T-helper 1 cell treated with Interleukin-12 subunit alpha and Interleukin-12 subunit beta and Interleukin-4 antibody, amounts not matched to agents 30 ng/mL and 1 ng/mL, for 36 hours (primary cell): ENCODE measurements around the gene UVRAG. TPM values are rescaled to one million over a fixed set of nuclear protein-coding genes. Genes with fewer than 3 reads are reported as not detected.

Experiments
- intact Hi-C: fragments of 100-400 bp; cut with micrococcal nuclease; formaldehyde crosslinking; loops from one replicate; pipeline ENCODE4 v1.15.1; 2024
- total RNA-seq: library from RNA; stranded (reverse); gene quantifications from 2 replicates; pipeline ENCODE4 v1.2.3, GENCODE V29; 2022

UVRAG gene
- total RNA-seq, 1 donor from 2014 or later = 21.7 TPM

GRCh38 chr11:76139314-76139713, 324.3 kb downstream of the UVRAG start:
- intact Hi-C loops = no loop called here

- intact Hi-C loops = no loop called here
These were observed 326.0 kb downstream of the UVRAG start for GRCh38 chr11:76140912-76141574.

- intact Hi-C loops = no loop called here
These were observed 327.0 kb downstream of the UVRAG start for GRCh38 chr11:76141901-76142588.

GRCh38 chr11:76143274-76143673, 328.3 kb downstream of the UVRAG start:
- intact Hi-C loops = no loop called here

GRCh38 chr11:76147106-76147740, 332.2 kb downstream of the UVRAG start:
- intact Hi-C loops = no loop called here

GRCh38 chr11:76148231-76148630, 333.2 kb downstream of the UVRAG start:
- intact Hi-C loops = no loop called here

GRCh38 chr11:76148941-76149613, 334.1 kb downstream of the UVRAG start:
- intact Hi-C loops = no loop called here

GRCh38 chr11:76149713-76150112, 334.7 kb downstream of the UVRAG start:
- intact Hi-C loops = no loop called here

- intact Hi-C loops = no loop called here
These were observed 335.1 kb downstream of the UVRAG start for GRCh38 chr11:76150141-76150540.

- intact Hi-C loops = loop anchor here (1.0 kb wide), 4 partner anchors 56 to 428 kb away; no protein-coding TSS in a partner anchor
These were observed 336.6 kb downstream of the UVRAG start for GRCh38 chr11:76151556-76152085.

GRCh38 chr11:76152086-76152681, 337.2 kb downstream of the UVRAG start:
- intact Hi-C loops = loop anchor here (1.0 kb wide), 4 partner anchors 55 to 429 kb away; no protein-coding TSS in a partner anchor

GRCh38 chr11:76152741-76153570, 337.9 kb downstream of the UVRAG start:
- intact Hi-C loops = loop anchor here (1.0 kb wide), 4 partner anchors 54 to 430 kb away; no protein-coding TSS in a partner anchor

GRCh38 chr11:76153571-76153923, 338.5 kb downstream of the UVRAG start:
- intact Hi-C loops = no loop called here

GRCh38 chr11:76155500-76156227, 340.7 kb downstream of the UVRAG start:
- intact Hi-C loops = no loop called here

GRCh38 chr11:76156971-76157427, 342.0 kb downstream of the UVRAG start:
- intact Hi-C loops = no loop called here

GRCh38 chr11:76157891-76158290, 342.9 kb downstream of the UVRAG start:
- intact Hi-C loops = no loop called here

- intact Hi-C loops = no loop called here
These were observed 343.6 kb downstream of the UVRAG start for GRCh38 chr11:76158394-76159302.

- intact Hi-C loops = no loop called here
These were observed 344.4 kb downstream of the UVRAG start for GRCh38 chr11:76159303-76159937.
